HG03175 (cell line): Measurements from ENCODE around the gene FKBP3.
"Not testable (repeated sequence)": the region's sequence is repeated elsewhere in the genome, so short reads cannot be mapped to it uniquely, and the experiment has no call there.

Experiments used
- ATAC-seq: cut with Tn5 transposase; IDR thresholded peaks from one replicate; pipeline ENCODE4 v1.9.1; 2021; ENCODE audit warnings: mild to moderate bottlenecking, moderate library complexity; ENCODE audit not compliant: unreplicated experiment

Gene FKBP3

GRCh38 chr14:45134051-45134958, at the start of gene FKBP3:
Gene FKBP3 (minus strand): TSS chr14:45134481. CDS start chr14:45134456, 25 bp downstream.
- peak; percentile 89 for ATAC-seq

- ATAC-seq, result no peak
These were observed 47.5 kb upstream of the FKBP3 start for GRCh38 chr14:45181806-45182205.

GRCh38 chr14:45181329-45181728, 47.0 kb upstream of the FKBP3 start:
- no peak for ATAC-seq

- ATAC-seq, result no peak
These were observed 42.8 kb upstream of the FKBP3 start for GRCh38 chr14:45177076-45177475.

- ATAC-seq, result no peak
These were observed 35.6 kb upstream of the FKBP3 start for GRCh38 chr14:45169906-45170305.

- no peak for ATAC-seq
These were observed 21.8 kb upstream of the FKBP3 start for GRCh38 chr14:45156067-45156466.

GRCh38 chr14:45150386-45150890, 16.2 kb upstream of the FKBP3 start:
- no peak for ATAC-seq

- no peak for ATAC-seq
These were observed 15.3 kb upstream of the FKBP3 start for GRCh38 chr14:45149602-45150001.

GRCh38 chr14:45145214-45145613, 10.9 kb upstream of the FKBP3 start:
- ATAC-seq, result no peak

GRCh38 chr14:45144658-45145057, 10.4 kb upstream of the FKBP3 start:
- no peak for ATAC-seq

GRCh38 chr14:45142083-45142482, 7.8 kb upstream of the FKBP3 start:
- not testable (repeated sequence) for ATAC-seq

GRCh38 chr14:45140661-45141187, 6.4 kb upstream of the FKBP3 start:
- no peak for ATAC-seq

- ATAC-seq, result no peak
These were observed 2.1 kb upstream of the FKBP3 start for GRCh38 chr14:45136399-45136798.

- peak; percentile 45 for ATAC-seq
These were observed 1.5 kb upstream of the FKBP3 start, which contains the start of gene FANCM for GRCh38 chr14:45135659-45136395. Gene FANCM (plus strand): TSS chr14:45135930. CDS start chr14:45136032, 102 bp downstream.

GRCh38 chr14:45135156-45135555, 875 bp upstream of the FKBP3 start:
- no peak for ATAC-seq

- no peak for ATAC-seq
These were observed 614 bp downstream of the FKBP3 start for GRCh38 chr14:45133683-45134050.

GRCh38 chr14:45128963-45129629, 5.2 kb downstream of the FKBP3 start:
- ATAC-seq, result no peak

GRCh38 chr14:45125754-45126153, 8.5 kb downstream of the FKBP3 start:
- ATAC-seq, result no peak

GRCh38 chr14:45123271-45123670, 11.0 kb downstream of the FKBP3 start:
- ATAC-seq, result no peak

- ATAC-seq, result no peak
These were observed 14.2 kb downstream of the FKBP3 start for GRCh38 chr14:45120096-45120495.

- ATAC-seq, result no peak
These were observed 15.7 kb downstream of the FKBP3 start for GRCh38 chr14:45118594-45118993.
